ENCODE data around the gene CHST13.

- no peak for TF ChIP-seq CTCF (conservative IDR thresholded peaks at IDR 0.05 in 1 of 2, IDR thresholded peaks at IDR 0.05 in 1 of 2; ENCODE audit: extremely low read depth in 1 of 2, insufficient read depth in 1 of 2, low read depth in 1 of 2, low read length in 2 of 2)
- TF ChIP-seq EZH2 (IDR thresholded peaks at IDR 0.05; ENCODE audit: borderline replicate concordance, low read length) = no peak
Measured at GRCh38 chr3:126516936-126517290, 7.0 kb upstream of the CHST13 start.
